Subcutaneous adipose tissue (tissue), 4 donors: ENCODE results near the gene BCLAF3. TPM values are rescaled to one million over a fixed set of nuclear protein-coding genes. Genes with fewer than 3 reads are reported as not detected.

Experiments
- CTCF ChIP-seq: fragments of 450-650 bp; IDR thresholded peaks from one replicate; pipeline ENCODE4 v1.5.1; 2016; ENCODE audit warnings: low read depth, mild to moderate bottlenecking, control low read depth, antibody characterized with exemption, moderate library complexity
- total RNA-seq, 4 donors: library from RNA; depleted of rRNA; stranded (reverse); fragments of >200 nt; gene quantifications; one replicate each; pipeline ENCODE4 v1.1.0, GENCODE V29; 2016

The BCLAF3 gene
- total RNA-seq, 4 donors from 2014 or later = 14.4 to 26.2 (median 19.2) TPM

- no peak for TF ChIP-seq CTCF
Observed at GRCh38 chrX:20019672-20020365, 29.0 kb upstream of the BCLAF3 start.

- TF ChIP-seq CTCF = no peak
Observed at GRCh38 chrX:20016616-20016945, 25.7 kb upstream of the BCLAF3 start.

GRCh38 chrX:20015945-20016615 is 25.2 kb upstream of the BCLAF3 start:
- TF ChIP-seq CTCF = no peak

GRCh38 chrX:20015422-20015821 is 24.6 kb upstream of the BCLAF3 start:
- no peak for TF ChIP-seq CTCF

- TF ChIP-seq CTCF = no peak
Observed at GRCh38 chrX:20011608-20012007, 20.7 kb upstream of the BCLAF3 start.

- TF ChIP-seq CTCF = no peak
Observed at GRCh38 chrX:20007962-20008622, 17.2 kb upstream of the BCLAF3 start.

GRCh38 chrX:20005883-20006282 is 15.0 kb upstream of the BCLAF3 start:
- no peak for TF ChIP-seq CTCF
